Measurements from ENCODE around the gene OAS2. TPM values are rescaled to one million over a fixed set of nuclear protein-coding genes. Genes with fewer than 3 reads are reported as not detected.
A peak's percentile ranks its signal among the peaks of the same experiment; 100 is the strongest.

Gene OAS2
- total and polyA plus RNA-seq, 2 of the 8 experiments (the other 6 are each of a cell fraction or from before 2014, with no cell fraction given), result 0.06 TPM; not detected in 1

DNA sequence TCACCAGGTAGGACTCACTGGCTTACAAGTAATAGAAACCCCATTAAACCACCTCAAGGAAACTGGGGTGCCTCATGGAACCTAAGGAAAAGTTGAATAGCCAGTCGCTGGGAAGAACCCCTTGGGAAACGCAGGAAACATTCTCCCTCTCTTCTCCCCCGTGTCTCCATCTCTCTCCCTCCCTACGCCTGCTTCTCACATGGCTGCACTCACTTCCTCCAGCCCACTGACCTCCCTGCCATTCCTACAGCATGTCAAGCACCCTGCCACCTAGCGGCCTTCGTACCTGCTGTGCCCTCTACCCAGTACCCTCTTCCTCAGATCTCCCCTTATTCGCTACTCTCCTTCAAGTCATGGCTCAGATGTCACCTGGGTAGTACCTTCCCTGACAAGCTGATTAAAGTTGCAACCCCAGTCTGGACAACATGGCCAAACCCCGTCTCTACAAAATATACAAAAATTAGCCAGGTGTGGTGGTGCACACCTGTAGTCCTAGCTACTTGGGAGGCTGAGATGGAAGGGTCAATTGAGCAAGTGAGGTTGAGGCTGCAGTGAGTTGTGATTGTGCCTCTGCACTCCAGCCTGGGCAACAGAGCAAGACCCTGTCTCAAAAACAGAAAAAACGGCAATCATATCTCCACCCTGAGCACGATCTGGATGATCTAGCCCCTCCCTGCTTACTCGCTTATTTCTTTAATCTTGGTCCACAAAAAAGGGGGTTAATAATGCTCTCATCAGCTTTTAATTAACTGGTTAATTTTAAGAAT, 71.8 kb downstream of the OAS2 start:
- Histone ChIP-seq H2BK15ac (ENCODE audit: low read length) (no peak overlapping the region), H4K5ac (ENCODE audit: insufficient read length, low read depth, low read length) (no peak overlapping the region), H2BK20ac (ENCODE audit: low read length) (no peak overlapping the region), H3K18ac (ENCODE audit: extremely low read depth, low read length) (no peak overlapping the region; the same call in 1 of the 2 replicates), H2BK5ac (ENCODE audit: low read depth, low read length) (no peak overlapping the region), H3K56ac (replicated peaks; ENCODE audit: insufficient read length, low read depth, low read length) (no peak overlapping the region), H2BK12ac (ENCODE audit: low read depth, low read length) (0 out of 2 replicates have a peak overlapping the region, but pooled peaks have one; percentile 9), H3K36me3 (ENCODE audit: control insufficient read depth in 2 of 4, insufficient read depth in 4 of 4, low read length in 3 of 4) (no peaks in the 10 kb centered on the region), H3K27me3 (replicated peaks in 1 of 4; ENCODE audit: control insufficient read depth in 3 of 4, extremely low read depth in 1 of 4, insufficient read depth in 3 of 4, low read length in 3 of 4) (peaks cover 0 to 2% (median 2%) of the 10 kb centered on the region in 4 experiments; a peak in 4 of 7 replicates), H3K9me3 (ENCODE audit: insufficient read depth in 2 of 2, low read depth in 1 of 2, low read length in 1 of 2) (no peaks in the 10 kb centered on the region), H4K91ac (replicated peaks; ENCODE audit: insufficient read length, low read length) (no peak overlapping the region), H3K4me1 (replicated peaks in 1 of 4; ENCODE audit: control insufficient read depth in 3 of 4, insufficient read depth in 4 of 4, low read length in 3 of 4) (no peaks in the 10 kb centered on the region; a peak in 2 of 7 replicates), H3K79me2 (ENCODE audit: control insufficient read depth in 1 of 2, insufficient read depth in 2 of 2, low read length in 2 of 2) (no peaks in the 10 kb centered on the region), H3K27ac (ENCODE audit: low read depth, low read length) (no peak overlapping the region), H3K79me1 (ENCODE audit: low read depth, low read length) (no peaks in the 10 kb centered on the region), H3K9ac (replicated peaks in 1 of 4; ENCODE audit: extremely low read depth in 1 of 4, low read depth in 3 of 4, low read length in 3 of 4) (no peak overlapping the region), H3K4me2 (ENCODE audit: insufficient read depth in 1 of 2, low read depth in 2 of 2, low read length in 2 of 2) (no peak overlapping the region), H3K23me2 (ENCODE audit: low read depth, low read length) (peaks cover 4% of the 10 kb centered on the region; the same call in 1 of the 2 replicates), H2AK5ac (ENCODE audit: low read depth, low read length) (no peak overlapping the region), H3K14ac (ENCODE audit: insufficient read length) (no peak overlapping the region), H3K4me3 (ENCODE audit: extremely low read depth in 1 of 4, insufficient read depth in 2 of 4, low read depth in 3 of 4, low read length in 4 of 4) (no peak overlapping the region), H3K23ac (ENCODE audit: insufficient read length) (no peak overlapping the region), H2AFZ (ENCODE audit: low read length) (no peak overlapping the region), H3K4ac (replicated peaks; ENCODE audit: insufficient read length, low read depth, low read length) (no peak overlapping the region), H2BK120ac (replicated peaks; ENCODE audit: low read depth, low read length) (no peak overlapping the region), H4K8ac (ENCODE audit: extremely low read depth, insufficient read depth, low read length) (no peak overlapping the region), H4K20me1 (replicated peaks in 1 of 2; ENCODE audit: control insufficient read depth in 1 of 2, insufficient read depth in 2 of 2, low read length in 2 of 2) (no peaks in the 10 kb centered on the region)
- ChIA-PET CTCF (ENCODE audit: partially characterized antibody) (interaction anchor here (0.6 to 8.3 kb wide), 27 partner anchors 9 to 399 kb away, joined by 3 to 139 read pairs (median 4); partner anchors contain the start of genes OAS2 and RASAL1), POLR2A (ENCODE audit: partially characterized antibody) (no interaction called here)
- DNase-seq (ENCODE audit: low read depth in 1 of 2, low spot score in 2 of 2) (peak in 1 of 2 experiments; percentile 72), FAIRE-seq (no peak)
- TF ChIP-seq ZNF274 (IDR thresholded peaks at IDR 0.05; ENCODE audit: borderline replicate concordance, extremely low read depth, low read length) (no peak), KDM1A (IDR thresholded peaks at IDR 0.05; ENCODE audit: borderline replicate concordance, low read length) (peak; percentile 58; the same call in 1 of the 2 replicates), BACH1 (IDR thresholded peaks at IDR 0.05; ENCODE audit: low read length) (no peak), CTCF (IDR thresholded peaks at IDR 0.05; ENCODE audit: control extremely low read depth in 1 of 3, insufficient read depth in 1 of 3, low read depth in 1 of 3, low read length in 3 of 3) (peak; percentile 70 to 91 (median 89)), YY1 (IDR thresholded peaks at IDR 0.05; ENCODE audit: low read depth, low read length) (peak; percentile 60; the same call in 1 of the 2 replicates), RAD21 (IDR thresholded peaks at IDR 0.05 in 1 of 2, conservative IDR thresholded peaks at IDR 0.05 in 1 of 2; ENCODE audit: low read depth in 2 of 2, low read length in 2 of 2) (peak; percentile 35 to 51), MAX (IDR thresholded peaks at IDR 0.05) (peak; percentile 70)
- 53% methylated on average over 11 of the region's 11 CpGs; no CpG with 5 or more reads in 1 of the 2 experiments for WGBS, 2 experiments (ENCODE audit: extremely low coverage in 1 of 2, insufficient coverage in 1 of 2, insufficient read length in 1 of 2, insufficient replicate concordance in 2 of 2, low coverage in 1 of 2, low lambda C conversion rate in 2 of 2, missing lambda C conversion rate in 1 of 2)
